Suprapubic skin (tissue), 4 donors: ENCODE results near the gene NRARP. TPM values are rescaled to one million over a fixed set of nuclear protein-coding genes. Genes with fewer than 3 reads are reported as not detected.
"Not testable (repeated sequence)": the region's sequence is repeated elsewhere in the genome, so short reads cannot be mapped to it uniquely, and the experiment has no call there.

Experiments
- DNase-seq, 2 donors: peaks; one replicate each; pipeline ENCODE4 v3.0.0-alpha.2; 2019; ENCODE audit warnings: low spot score in 2 of 2
- H3K27ac ChIP-seq: fragments of 200-600 bp; sonication (generic); one replicate; pipeline ENCODE4 v1.5.1; 2019
- H3K27me3 ChIP-seq: fragments of 200-600 bp; sonication (generic); one replicate; pipeline ENCODE4 v1.5.1; 2019
- H3K36me3 ChIP-seq: fragments of 200-600 bp; sonication (generic); one replicate; pipeline ENCODE4 v1.5.1; 2019
- H3K4me1 ChIP-seq: fragments of 200-600 bp; sonication (generic); one replicate; pipeline ENCODE4 v1.5.1; 2019
- H3K4me3 ChIP-seq: fragments of 200-600 bp; sonication (generic); one replicate; pipeline ENCODE4 v1.5.1; 2019; ENCODE audit warnings: mild to moderate bottlenecking
- H3K9me3 ChIP-seq: fragments of 200-600 bp; sonication (generic); one replicate; pipeline ENCODE4 v1.5.1; 2019
- EP300 ChIP-seq: sonication (generic); formaldehyde crosslinking; IDR thresholded peaks from one replicate; pipeline ENCODE4 v1.6.1; 2017; ENCODE audit warnings: antibody characterized with exemption
- POLR2A ChIP-seq, 2 donors: fragments of 450-650 bp; IDR thresholded peaks; one replicate each; pipeline ENCODE4 v1.6.1; 2017; ENCODE audit warnings: antibody characterized with exemption in 2 of 2, mild to moderate bottlenecking in 2 of 2, moderate library complexity in 2 of 2
- POLR2AphosphoS5 ChIP-seq, 3 donors: sonication (generic); formaldehyde crosslinking; IDR thresholded peaks; one replicate each; pipeline ENCODE4 v1.6.1; 2017; ENCODE audit warnings: antibody characterized with exemption in 3 of 3
- WGBS: methylation state at CpG from one replicate; pipeline ENCODE4 v1.1.5; 2018; 5-methylcytosine and 5-hydroxymethylcytosine counted together
- total RNA-seq, 4 donors: library from RNA; depleted of rRNA; stranded (reverse); fragments of >200 nt; gene quantifications; one replicate each; pipeline ENCODE4 v1.1.0, GENCODE V29; 2016
- TF ChIP-seq, protein P1 (sequence below), 2 donors: fragments of 200-600 bp in 1 of 2; fragments of 450-650 bp in 1 of 2; sonication (generic) in 1 of 2; IDR thresholded peaks; one replicate each; pipeline ENCODE4 v1.5.1; 2016 to 2019; ENCODE audit warnings: antibody characterized with exemption in 2 of 2, mild to moderate bottlenecking in 1 of 2, moderate library complexity in 1 of 2

The NRARP gene
- total RNA-seq, 4 donors from 2014 or later: 25.3 to 69.0 (median 65.5) TPM

DNA sequence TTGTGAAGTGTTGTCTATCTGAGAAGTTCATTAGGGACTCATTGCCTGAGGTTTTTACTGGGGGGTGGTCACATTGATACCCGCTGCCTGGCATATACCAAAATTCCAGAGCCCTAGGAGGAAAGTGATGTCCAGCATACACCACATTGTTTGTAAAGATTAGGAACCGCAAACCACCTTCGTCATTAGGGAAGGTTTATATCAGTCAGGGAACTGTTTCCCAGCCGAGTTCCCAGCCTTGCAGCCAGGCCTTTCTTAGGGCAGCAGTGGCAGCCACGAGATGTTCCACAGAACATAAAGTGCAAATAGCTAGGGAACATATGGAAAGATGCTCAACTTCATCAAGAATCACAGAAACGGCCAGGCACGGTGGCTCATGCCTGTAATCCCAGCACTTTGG is 40.4 kb upstream of the NRARP start:
- H3K4me3 ChIP-seq: no peak overlapping the region
- WGBS: 76% methylated on average over 7 of the region's 7 CpGs

DNA sequence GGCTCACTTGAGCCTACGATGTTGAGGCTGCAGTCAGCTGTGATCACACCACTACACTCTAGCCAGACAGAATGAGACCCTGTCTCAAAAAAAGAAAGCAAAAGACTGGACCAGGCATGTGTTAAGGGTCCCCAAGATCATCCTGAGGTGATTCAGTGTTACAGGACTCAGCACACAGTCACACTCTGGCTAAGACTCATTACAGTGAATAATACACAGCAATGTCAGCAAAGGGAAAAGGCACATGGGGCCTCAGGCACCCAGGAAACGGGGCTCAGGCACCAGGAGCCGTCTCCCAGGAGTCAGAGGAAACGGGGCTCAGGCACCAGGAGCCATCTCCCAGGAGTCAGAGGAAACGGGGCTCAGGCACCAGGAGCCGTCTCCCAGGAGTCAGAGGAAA is 39.2 kb upstream of the NRARP start:
- no peaks in the 10 kb centered on the region for H3K4me1 ChIP-seq
- no peak overlapping the region for H3K27ac ChIP-seq
- H3K4me3 ChIP-seq: no peak overlapping the region
- TF ChIP-seq, protein P1, sequence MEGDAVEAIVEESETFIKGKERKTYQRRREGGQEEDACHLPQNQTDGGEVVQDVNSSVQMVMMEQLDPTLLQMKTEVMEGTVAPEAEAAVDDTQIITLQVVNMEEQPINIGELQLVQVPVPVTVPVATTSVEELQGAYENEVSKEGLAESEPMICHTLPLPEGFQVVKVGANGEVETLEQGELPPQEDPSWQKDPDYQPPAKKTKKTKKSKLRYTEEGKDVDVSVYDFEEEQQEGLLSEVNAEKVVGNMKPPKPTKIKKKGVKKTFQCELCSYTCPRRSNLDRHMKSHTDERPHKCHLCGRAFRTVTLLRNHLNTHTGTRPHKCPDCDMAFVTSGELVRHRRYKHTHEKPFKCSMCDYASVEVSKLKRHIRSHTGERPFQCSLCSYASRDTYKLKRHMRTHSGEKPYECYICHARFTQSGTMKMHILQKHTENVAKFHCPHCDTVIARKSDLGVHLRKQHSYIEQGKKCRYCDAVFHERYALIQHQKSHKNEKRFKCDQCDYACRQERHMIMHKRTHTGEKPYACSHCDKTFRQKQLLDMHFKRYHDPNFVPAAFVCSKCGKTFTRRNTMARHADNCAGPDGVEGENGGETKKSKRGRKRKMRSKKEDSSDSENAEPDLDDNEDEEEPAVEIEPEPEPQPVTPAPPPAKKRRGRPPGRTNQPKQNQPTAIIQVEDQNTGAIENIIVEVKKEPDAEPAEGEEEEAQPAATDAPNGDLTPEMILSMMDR (IDR thresholded peaks at IDR 0.05): no peak
- TF ChIP-seq POLR2A (IDR thresholded peaks at IDR 0.05) (no peak), EP300 (no peak), POLR2AphosphoS5 (IDR thresholded peaks at IDR 0.05) (no peak)
- no peaks in the 10 kb centered on the region for H3K36me3 ChIP-seq
- WGBS: 79% methylated on average over 3 of the region's 6 CpGs
- no peak for DNase-seq
- peaks cover 8% of the 10 kb centered on the region for H3K9me3 ChIP-seq
- no peaks in the 10 kb centered on the region for H3K27me3 ChIP-seq

More for the DNA sequence above, 40.4 kb upstream of the NRARP start:
- no peak for DNase-seq
- no peaks in the 10 kb centered on the region for H3K27me3 ChIP-seq
- no peak overlapping the region for H3K27ac ChIP-seq
- peaks cover 11% of the 10 kb centered on the region for H3K36me3 ChIP-seq
- H3K4me1 ChIP-seq: no peaks in the 10 kb centered on the region
- TF ChIP-seq EP300: no peak
- no peak for TF ChIP-seq POLR2A (IDR thresholded peaks at IDR 0.05)
- TF ChIP-seq, protein P1 (IDR thresholded peaks at IDR 0.05): no peak
- no peak for TF ChIP-seq POLR2AphosphoS5 (IDR thresholded peaks at IDR 0.05)
- peaks cover 9% of the 10 kb centered on the region for H3K9me3 ChIP-seq

DNA sequence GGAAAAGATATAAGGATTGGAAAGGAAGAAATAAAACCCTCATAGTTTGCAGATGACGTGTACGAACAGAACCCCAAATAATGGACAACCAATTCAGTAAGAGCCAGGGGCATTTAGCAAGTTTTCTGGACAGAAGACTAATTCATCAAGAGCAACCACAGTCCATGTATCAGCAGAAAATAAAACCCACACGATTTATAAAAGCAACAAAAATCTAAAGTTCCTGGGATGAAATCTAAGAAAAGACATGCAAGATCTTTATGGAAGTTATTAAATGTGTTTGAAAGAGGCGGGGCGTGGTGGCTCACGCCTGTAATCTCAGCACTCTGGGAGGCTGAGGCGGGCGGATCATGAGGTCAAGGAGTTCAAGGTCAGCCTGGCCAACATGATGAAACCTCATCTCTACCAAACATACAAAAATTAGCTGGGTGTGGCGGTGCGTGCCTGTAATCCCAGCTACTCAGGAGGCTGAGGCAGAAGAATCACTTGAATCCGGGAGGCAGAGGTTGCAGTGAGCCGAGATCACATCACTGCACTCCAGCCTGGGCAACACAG is 37.9 kb upstream of the NRARP start:
- not testable (repeated sequence) for DNase-seq, H3K27ac ChIP-seq, H3K4me3 ChIP-seq, H3K4me1 ChIP-seq, H3K27me3 ChIP-seq, H3K9me3 ChIP-seq, H3K36me3 ChIP-seq
- 82% methylated on average over 12 of the region's 12 CpGs for WGBS

DNA sequence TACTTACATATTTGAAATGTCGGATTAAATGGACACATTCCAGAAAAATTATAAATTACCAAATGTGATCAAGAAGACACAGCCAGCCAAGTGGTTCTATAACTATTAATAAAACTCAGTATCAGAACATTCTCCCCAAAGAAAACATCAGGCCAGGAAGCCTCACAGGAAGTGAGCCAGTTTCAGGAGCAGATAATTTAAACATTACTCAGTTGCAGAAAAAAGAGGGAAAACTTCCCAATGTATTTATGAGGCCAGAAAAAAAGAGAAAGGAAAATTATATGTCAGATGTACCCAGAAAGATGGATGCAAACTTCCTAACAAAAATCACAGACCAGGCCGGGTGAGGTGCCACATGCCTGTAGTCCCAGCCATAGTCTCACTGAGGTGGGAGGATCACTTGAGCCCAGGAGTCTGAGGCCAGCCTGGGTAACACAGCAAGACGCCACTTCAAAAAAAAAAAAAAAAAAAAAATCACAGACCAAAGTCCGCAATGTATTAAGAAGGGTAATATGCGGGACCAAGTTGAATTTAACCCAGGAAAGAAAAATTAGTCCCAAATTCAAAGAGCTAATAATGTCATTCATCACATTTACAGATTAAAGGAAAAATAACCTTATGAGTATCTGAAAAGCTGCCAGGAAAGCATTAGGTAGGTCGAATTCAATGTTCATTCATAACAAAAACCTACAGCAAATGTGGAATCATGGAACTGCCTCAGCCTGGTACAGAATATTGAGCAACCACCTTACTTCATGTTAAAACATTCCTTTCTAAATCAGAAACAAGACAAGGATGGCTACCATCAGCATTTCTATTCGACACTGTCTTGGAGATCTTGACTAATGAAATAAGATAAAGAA is 37.2 kb upstream of the NRARP start:
- TF ChIP-seq EP300: no peak
- no peak for TF ChIP-seq POLR2A (IDR thresholded peaks at IDR 0.05)
- TF ChIP-seq POLR2AphosphoS5 (IDR thresholded peaks at IDR 0.05): no peak
- TF ChIP-seq, protein P1 (IDR thresholded peaks at IDR 0.05): no peak
- H3K4me1 ChIP-seq: no peaks in the 10 kb centered on the region
- WGBS: 79% methylated on average over 7 of the region's 7 CpGs
- DNase-seq: no peak
- H3K4me3 ChIP-seq: no peak overlapping the region
- H3K27ac ChIP-seq: no peak overlapping the region
- no peaks in the 10 kb centered on the region for H3K36me3 ChIP-seq
- H3K9me3 ChIP-seq: peaks cover 10% of the 10 kb centered on the region
- no peaks in the 10 kb centered on the region for H3K27me3 ChIP-seq

DNA sequence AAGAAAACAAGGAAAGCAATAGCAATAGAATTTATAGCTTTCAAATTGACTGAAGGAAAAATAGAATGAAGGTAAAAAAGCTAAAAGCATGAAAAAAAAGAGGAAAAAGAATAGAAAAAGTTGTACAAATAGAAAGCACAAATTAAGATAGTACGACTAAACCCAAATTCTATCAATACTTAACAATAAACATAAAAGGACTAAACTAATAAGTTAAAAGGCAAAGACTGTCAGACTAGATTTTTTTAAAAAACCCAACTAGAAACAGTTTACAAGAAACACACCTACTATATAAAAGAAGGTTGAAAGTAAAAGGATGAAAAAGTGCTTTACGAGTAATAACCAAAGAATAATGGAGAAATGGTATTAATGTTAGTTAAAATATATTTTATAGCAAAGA is 34.7 kb upstream of the NRARP start:
- Histone ChIP-seq H3K4me3 (no peak overlapping the region), H3K4me1 (no peaks in the 10 kb centered on the region), H3K36me3 (no peaks in the 10 kb centered on the region), H3K27ac (no peak overlapping the region), H3K9me3 (peaks cover 10% of the 10 kb centered on the region), H3K27me3 (no peaks in the 10 kb centered on the region)
- 93% methylated on average over 2 of the region's 2 CpGs for WGBS
- no peak for DNase-seq
- TF ChIP-seq, protein P1 (IDR thresholded peaks at IDR 0.05): no peak
- TF ChIP-seq POLR2AphosphoS5 (IDR thresholded peaks at IDR 0.05): no peak
- TF ChIP-seq POLR2A (IDR thresholded peaks at IDR 0.05): no peak
- TF ChIP-seq EP300: no peak
